Stimulated activated CD8-positive, alpha-beta memory T cell treated with anti-CD3 and anti-CD28 coated beads, Interleukin-7, amount 100 ng/mL, for 48 hours (primary cell): ENCODE measurements around the gene MGMT.
A peak's percentile ranks its signal among the peaks of the same experiment; 100 is the strongest.
"Not testable (repeated sequence)": the region's sequence is repeated elsewhere in the genome, so short reads cannot be mapped to it uniquely, and the experiment has no call there.

Experiments
- DNase-seq, 2 donors: peaks; one replicate each; pipeline ENCODE4 v3.0.0-alpha.2; 2020; ENCODE audit warnings: low read depth in 1 of 2; ENCODE audit errors: extremely low read depth in 1 of 2

The MGMT gene

GRCh38 chr10:129466703-129467358 lies at the start of gene MGMT:
MGMT (plus strand) TSS chr10:129467241.
- DNase-seq: peak; percentile 95

DNA sequence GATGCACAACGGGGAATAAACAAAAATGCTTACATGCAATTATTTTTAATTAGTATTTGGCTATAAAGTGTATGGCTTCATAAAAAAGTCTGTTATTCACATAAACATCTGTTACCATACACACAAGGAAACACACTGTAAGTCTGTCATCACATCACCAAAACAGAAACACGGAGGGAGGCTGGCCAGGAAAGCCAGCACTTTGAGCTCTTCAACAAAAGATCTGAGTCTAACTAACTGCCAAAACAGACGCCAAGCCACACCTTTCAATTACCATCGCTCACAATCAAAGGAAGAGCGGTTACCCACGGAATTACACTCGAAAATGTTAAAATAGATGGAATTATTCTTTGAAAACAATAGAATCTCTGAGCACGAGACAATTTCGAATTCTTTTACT lies 49.2 kb upstream of the MGMT start:
- no peak for DNase-seq

- no peak for DNase-seq
These were observed 48.4 kb upstream of the MGMT start for GRCh38 chr10:129418496-129419225.

DNA sequence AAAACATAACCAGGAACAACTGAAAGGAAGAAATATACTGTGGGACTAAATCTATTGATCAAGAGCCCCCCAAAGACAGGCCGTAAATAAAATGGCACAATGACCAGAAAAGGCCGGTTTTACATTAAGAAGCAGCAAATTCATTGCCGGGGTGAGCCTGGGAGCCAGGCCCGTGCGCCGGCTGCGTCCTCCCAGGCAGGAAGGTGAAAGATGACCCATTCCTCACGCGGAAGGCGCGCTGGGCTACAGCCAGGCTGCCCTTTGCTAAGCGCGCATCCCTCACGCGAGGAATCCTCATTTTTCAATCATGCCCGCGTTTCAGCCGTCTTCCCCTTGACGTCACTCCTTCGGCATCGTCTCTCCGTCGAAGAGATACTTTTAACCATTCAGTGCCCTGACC lies 47.6 kb upstream of the MGMT start:
- DNase-seq: no peak

DNA sequence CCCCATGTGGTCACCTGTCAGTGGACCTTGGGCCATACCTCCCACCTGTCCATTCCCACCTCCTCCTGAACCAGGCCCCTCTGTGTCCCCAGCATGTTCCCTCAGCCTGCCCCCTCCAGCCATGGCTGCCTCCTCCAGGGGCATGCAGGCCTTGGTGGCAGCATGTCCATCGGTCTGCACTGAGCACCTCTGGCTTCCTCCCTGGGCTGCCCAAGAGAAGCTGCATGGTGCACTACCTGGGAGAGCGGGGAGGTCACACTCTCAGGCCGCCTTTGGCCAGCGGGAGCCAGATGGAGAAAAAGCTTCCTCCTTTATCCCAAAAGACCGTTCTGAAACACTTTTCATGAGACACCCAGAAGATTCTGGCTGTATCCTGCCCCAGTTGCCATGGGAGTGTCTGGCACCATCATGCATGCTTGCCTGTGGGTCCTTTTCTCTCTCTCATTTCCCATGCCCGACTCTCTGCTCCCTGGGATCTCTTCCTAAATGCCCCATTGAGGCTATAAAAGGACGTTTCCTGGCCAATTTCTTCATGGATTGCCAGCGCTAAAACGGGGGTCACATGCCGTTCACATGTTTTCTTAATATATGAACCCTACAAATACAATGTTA lies 45.5 kb upstream of the MGMT start:
- DNase-seq: no peak

GRCh38 chr10:129424978-129425377 lies 42.1 kb upstream of the MGMT start:
- DNase-seq: no peak

DNA sequence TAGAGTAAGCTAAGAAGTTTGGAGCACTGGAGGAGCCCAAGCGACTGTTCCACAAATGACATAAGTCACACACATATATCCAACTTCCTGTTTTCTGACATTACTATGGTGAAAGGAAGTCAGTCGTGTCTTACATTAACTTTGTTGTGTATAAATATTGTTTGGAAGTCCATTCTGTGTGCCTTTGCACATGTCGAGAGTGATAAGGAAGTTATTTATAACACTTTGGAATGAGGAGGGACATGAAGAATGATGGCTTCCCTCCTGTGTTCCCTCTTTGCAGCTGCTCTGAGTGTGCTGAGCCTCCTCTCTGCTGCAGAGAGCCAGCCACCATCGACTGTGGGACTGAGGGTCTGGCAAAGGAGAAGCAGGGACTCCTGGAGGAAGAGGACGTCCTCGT lies 40.4 kb upstream of the MGMT start:
- no peak for DNase-seq

DNA sequence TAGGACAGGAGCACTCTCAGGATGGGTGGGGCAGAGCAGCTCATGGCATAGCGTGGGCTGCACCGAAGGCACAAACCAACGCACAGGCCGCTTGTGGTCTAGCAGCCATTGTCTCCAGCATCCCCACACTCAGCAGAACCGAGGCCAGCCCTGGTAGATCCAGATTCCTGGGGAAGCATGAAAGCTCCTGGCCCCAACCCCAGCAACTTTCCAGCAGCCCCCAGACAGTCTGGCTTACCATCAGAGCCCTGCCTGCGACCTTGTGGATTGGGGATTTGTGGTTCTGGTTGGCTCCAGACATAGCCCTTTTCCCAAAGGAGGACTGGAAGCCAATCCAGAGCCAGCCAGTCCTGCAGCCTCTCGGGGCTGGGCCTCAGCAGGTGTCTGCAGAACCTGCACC lies 33.8 kb upstream of the MGMT start:
- DNase-seq: no peak

DNA sequence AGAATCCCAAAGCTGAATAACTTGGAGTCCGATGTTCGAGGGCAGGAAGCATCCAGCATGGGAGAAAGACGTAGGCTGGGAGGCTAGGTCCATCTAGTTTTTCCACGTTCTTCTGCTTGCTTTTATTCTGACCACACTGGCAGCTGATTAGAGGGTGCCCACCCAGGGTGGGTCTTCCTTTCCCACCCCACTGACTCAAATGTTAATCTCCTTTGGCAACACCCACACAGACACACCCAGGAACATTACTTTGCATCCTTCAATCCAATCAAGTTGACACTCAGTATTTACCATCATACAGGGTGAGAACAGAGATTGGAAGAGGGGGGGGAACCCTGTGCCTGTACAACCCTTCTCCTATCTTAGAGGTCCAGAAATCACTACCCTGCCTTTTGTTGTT lies 31.3 kb upstream of the MGMT start:
- DNase-seq: not testable (repeated sequence)

DNA sequence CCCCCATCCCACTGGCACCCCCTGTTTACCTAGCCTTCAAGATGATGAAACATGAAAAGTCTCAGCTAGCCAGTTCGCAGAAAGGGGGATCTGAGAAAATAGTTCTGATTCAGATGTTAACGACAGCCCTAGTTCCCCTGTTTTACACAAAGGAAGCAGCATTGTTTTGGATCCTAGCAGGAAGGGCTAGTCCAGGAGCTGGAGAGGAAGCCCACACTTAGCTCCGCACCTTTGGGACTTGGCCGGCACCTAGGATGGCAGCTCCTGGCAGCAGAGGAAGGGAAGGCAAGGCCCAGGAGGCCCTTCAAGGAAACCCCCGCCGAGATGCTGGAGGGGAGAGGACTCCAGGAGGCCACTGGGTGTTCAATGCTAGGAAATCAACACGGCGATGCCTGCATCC lies 29.0 kb upstream of the MGMT start:
- DNase-seq: no peak

DNA sequence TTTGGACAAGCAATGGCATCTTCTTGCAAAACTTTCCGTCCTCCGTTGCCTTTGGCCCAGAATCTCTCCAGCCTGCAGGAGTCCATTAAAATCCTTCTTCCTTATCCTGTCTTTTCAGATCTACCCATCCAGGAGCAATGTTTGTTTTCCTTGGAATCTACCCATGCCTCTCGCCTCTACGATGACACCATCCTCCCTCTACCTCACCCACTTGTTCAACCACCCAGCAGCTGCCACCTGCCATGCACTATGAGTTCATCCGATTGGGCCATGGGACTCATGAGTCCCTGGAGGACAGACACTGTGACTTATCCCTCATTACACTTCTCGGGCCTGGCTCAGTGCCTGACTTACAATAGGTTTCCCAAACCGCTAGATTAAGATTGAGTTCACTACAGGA lies 26.8 kb upstream of the MGMT start:
- DNase-seq: no peak

GRCh38 chr10:129440722-129441316 lies 26.2 kb upstream of the MGMT start:
- no peak for DNase-seq

DNA sequence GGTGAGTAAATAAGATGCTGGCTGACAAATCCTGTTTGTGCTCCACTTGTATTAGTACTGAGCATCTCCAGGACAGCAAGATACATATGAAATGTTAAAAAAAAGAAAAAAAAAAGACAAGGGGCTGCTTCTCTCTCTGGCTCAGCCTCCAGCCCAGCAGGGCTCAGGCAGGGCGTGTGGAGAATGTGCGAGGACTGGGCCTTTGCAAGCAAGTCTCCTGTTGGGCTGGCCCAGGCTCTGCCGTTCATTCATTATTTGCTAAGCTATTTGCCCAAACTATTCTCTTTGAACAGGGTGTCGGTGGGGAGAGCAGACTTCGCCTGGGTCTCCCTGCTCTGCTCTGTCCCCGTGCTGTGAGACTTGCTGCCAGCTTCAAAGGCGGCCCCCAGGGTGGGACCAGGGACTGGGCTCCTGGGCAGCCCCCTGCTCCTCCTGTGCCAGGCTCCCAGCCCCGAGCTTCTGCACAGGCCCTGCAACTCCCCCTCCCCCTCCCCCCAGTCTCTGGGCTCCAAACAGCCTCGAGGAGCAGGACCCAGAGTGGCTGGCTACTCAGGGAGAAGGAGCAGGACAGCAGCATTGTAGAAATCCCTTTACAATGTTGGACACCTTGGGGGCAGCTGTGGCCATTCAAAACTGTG lies 25.6 kb upstream of the MGMT start:
- DNase-seq: no peak

- DNase-seq: no peak
These were observed 24.2 kb upstream of the MGMT start for GRCh38 chr10:129442866-129443265.

DNA sequence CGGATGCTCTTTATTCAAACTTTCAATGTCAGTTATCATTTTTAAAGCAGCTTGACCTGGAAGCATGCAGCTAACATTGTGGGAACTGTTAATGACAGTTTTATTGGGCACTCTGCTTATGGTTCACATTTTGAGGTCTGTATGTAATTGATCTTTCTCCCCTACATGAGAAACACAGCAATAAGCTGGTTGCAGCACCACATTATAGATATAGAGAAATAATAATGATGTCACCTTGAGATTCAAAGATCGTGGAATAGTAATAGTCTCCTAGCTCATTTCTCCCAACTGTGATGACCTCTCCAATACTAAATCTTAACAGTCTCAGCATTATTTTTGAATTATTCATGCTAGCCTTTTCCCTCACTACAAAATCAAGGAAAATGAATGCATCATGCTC lies 22.7 kb upstream of the MGMT start:
- no peak for DNase-seq

GRCh38 chr10:129445436-129446182 lies 21.4 kb upstream of the MGMT start:
- DNase-seq: no peak

GRCh38 chr10:129446183-129446581 lies 20.9 kb upstream of the MGMT start:
- DNase-seq: no peak

- no peak for DNase-seq
These were observed 19.6 kb upstream of the MGMT start for GRCh38 chr10:129447486-129447885.

- DNase-seq: no peak
These were observed 19.0 kb upstream of the MGMT start for GRCh38 chr10:129448086-129448485.

DNA sequence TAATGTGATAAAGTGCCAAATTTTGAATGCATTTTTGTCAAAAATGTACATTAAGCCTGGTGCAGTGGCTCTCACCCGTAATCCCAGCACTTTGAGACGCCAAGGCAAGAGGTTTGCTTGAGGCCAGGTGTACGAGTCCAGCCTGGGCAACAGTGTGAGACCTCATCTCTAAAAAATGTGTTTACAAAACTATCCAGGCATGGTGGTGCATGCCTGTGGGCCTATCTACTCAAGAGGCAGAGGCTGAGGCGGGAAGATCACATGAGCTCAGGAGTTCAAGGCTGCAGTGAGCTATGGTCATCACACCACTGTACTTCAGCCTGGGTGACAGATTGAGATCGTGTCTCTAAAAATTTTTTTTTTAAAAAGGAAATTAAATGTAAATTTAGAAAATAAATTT lies 18.5 kb upstream of the MGMT start:
- no peak for DNase-seq

- no peak for DNase-seq
These were observed 17.1 kb upstream of the MGMT start for GRCh38 chr10:129449893-129450292.
